Body of pancreas (tissue), 4 donors: Measurements from ENCODE around the gene FNTB. TPM values are rescaled to one million over a fixed set of nuclear protein-coding genes. Genes with fewer than 3 reads are reported as not detected.

Source experiments
- ATAC-seq: fragments of 150-250 bp; one replicate; pipeline ENCODE4 v1.9.1; 2016
- DNase-seq, 4 donors: peaks; one replicate each; pipeline ENCODE4 v3.0.0-alpha.2; 2019
- H3K27ac ChIP-seq, 4 donors: fragments of 200-600 bp; sonication (generic); 1 replicate in 3 of 4; 2 replicates in 1 of 4; pipeline versions ENCODE4 v1.5.1 to v1.6.1; 2016 to 2019; ENCODE audit warnings: mild to moderate bottlenecking in 1 of 4, mixed read lengths in 1 of 4, moderate library complexity in 1 of 4
- H3K27me3 ChIP-seq, 2 donors: fragments of 200-600 bp; sonication (generic); one replicate each; pipeline ENCODE4 v1.6.0; 2016; ENCODE audit warnings: mild to moderate bottlenecking in 1 of 2
- H3K36me3 ChIP-seq, 2 donors: fragments of 200-600 bp; sonication (generic); replicated peaks in 1 of 2; 2 replicates each; pipeline ENCODE4 v1.5.1; 2016; ENCODE audit warnings: low read depth in 2 of 2; ENCODE audit not compliant: insufficient read depth in 1 of 2
- H3K4me1 ChIP-seq: fragments of 200-600 bp; sonication (generic); one replicate; pipeline ENCODE4 v1.6.0; 2016
- H3K4me3 ChIP-seq, 2 donors: fragments of 200-600 bp; sonication (generic); 1 replicate in 1 of 2; 2 replicates in 1 of 2; pipeline ENCODE4 v1.5.1; 2016 to 2019
- H3K9me3 ChIP-seq, 3 donors: fragments of 200-600 bp; sonication (generic); 1 replicate in 2 of 3; 2 replicates in 1 of 3; pipeline ENCODE4 v1.5.1; 2016
- CTCF ChIP-seq, 7 experiments: fragments of 450-650 bp in 4 of 7; fragments of 200-600 bp in 3 of 7; sonication (generic) in 3 of 7; IDR thresholded peaks; one replicate each; pipeline ENCODE4 v1.5.1; 2016 to 2019; ENCODE audit warnings: antibody characterized with exemption in 7 of 7
- POLR2A ChIP-seq, 3 donors: fragments of 450-650 bp; IDR thresholded peaks; one replicate each; pipeline ENCODE4 v1.6.1; 2016; ENCODE audit warnings: antibody characterized with exemption in 3 of 3, mild to moderate bottlenecking in 2 of 3
- WGBS, 2 donors: methylation state at CpG; one replicate each; pipeline ENCODE4 v1.1.5; 2017; 5-methylcytosine and 5-hydroxymethylcytosine counted together
- intact Hi-C: fragments of 100-400 bp; cut with DNase I; formaldehyde crosslinking; loops from one replicate; pipeline ENCODE4 v1.15.1; 2023
- total RNA-seq, 2 donors: library from RNA; depleted of rRNA; stranded (reverse); fragments of >200 nt; gene quantifications; one replicate each; pipeline ENCODE4 v1.1.0, GENCODE V29; 2016

Gene FNTB
- total RNA-seq, 2 donors from 2014 or later, result 6.7 to 8.6 TPM

GRCh38 chr14:65057695-65058094, 71.0 kb downstream of the FNTB start:
- TF ChIP-seq CTCF (IDR thresholded peaks at IDR 0.05), result no peak
- no peak for TF ChIP-seq POLR2A (IDR thresholded peaks at IDR 0.05)
- DNase-seq, result no peak

GRCh38 chr14:65062096-65063075, 75.7 kb downstream of the FNTB start:
- WGBS, 2 donors, result 87 to 90% methylated on average over 15 of the region's 16 CpGs
- no peak overlapping the region for H3K27ac ChIP-seq
- H3K27me3 ChIP-seq, result no peaks in the 10 kb centered on the region
- no peak overlapping the region for H3K4me3 ChIP-seq
- DNase-seq, result no peak
- no peaks in the 10 kb centered on the region for H3K4me1 ChIP-seq
- ATAC-seq, result no peak
- intact Hi-C loops, result no loop called here
- H3K9me3 ChIP-seq, result no peaks in the 10 kb centered on the region
- TF ChIP-seq POLR2A (IDR thresholded peaks at IDR 0.05) (no peak), CTCF (IDR thresholded peaks at IDR 0.05) (no peak)
- peaks cover 0 to 15% of the 10 kb centered on the region in 2 donors for H3K36me3 ChIP-seq

More at GRCh38 chr14:65057695-65058094, 71.0 kb downstream of the FNTB start:
- no peak overlapping the region for H3K27ac ChIP-seq
- intact Hi-C loops, result no loop called here
- no peaks in the 10 kb centered on the region for H3K9me3 ChIP-seq
- H3K27me3 ChIP-seq, result no peaks in the 10 kb centered on the region
- H3K36me3 ChIP-seq, result peaks cover 0 to 9% of the 10 kb centered on the region in 2 donors
- H3K4me3 ChIP-seq, result no peak overlapping the region
- no peaks in the 10 kb centered on the region for H3K4me1 ChIP-seq
- ATAC-seq, result no peak

- no peak overlapping the region for H3K27ac ChIP-seq
- H3K4me1 ChIP-seq, result peaks cover 12% of the 10 kb centered on the region
- intact Hi-C loops, result no loop called here
- no peaks in the 10 kb centered on the region for H3K9me3 ChIP-seq
- peaks cover 0 to 15% of the 10 kb centered on the region in 2 donors for H3K36me3 ChIP-seq
- H3K27me3 ChIP-seq, result no peaks in the 10 kb centered on the region
- WGBS, 2 donors, result 92 to 98% methylated on average over 7 of the region's 7 CpGs
- ATAC-seq (no peak), DNase-seq (no peak)
- H3K4me3 ChIP-seq, result no peak overlapping the region
- TF ChIP-seq POLR2A (IDR thresholded peaks at IDR 0.05) (no peak), CTCF (IDR thresholded peaks at IDR 0.05) (no peak)
Measured at GRCh38 chr14:65065719-65066118, 79.0 kb downstream of the FNTB start.

- ATAC-seq (no peak), DNase-seq (no peak)
- Histone ChIP-seq H3K4me1 (peaks cover 28% of the 10 kb centered on the region), H3K4me3 (no peak overlapping the region), H3K27ac (peak overlapping the region in 3 of 4 donors; percentile 35 to 54 (median 51)), H3K36me3 (peaks cover 0 to 2% of the 10 kb centered on the region in 2 donors), H3K9me3 (no peaks in the 10 kb centered on the region), H3K27me3 (no peaks in the 10 kb centered on the region)
- TF ChIP-seq POLR2A (IDR thresholded peaks at IDR 0.05) (no peak), CTCF (IDR thresholded peaks at IDR 0.05) (no peak)
- 67 to 77% methylated on average over 5 of the region's 5 CpGs for WGBS, 2 donors
- intact Hi-C loops, result no loop called here
Measured at GRCh38 chr14:65069874-65070413, 83.2 kb downstream of the FNTB start.
